CD4-positive, alpha-beta T cell treated with Interleukin-15 for 1 hour (primary cell): ENCODE measurements around the gene PAQR7.
"Not testable (repeated sequence)": the region's sequence is repeated elsewhere in the genome, so short reads cannot be mapped to it uniquely, and the experiment has no call there.

ENCODE experiments used
- DNase-seq: peaks from one replicate; pipeline ENCODE4 v3.0.0-alpha.2; 2020

PAQR7 gene

DNA sequence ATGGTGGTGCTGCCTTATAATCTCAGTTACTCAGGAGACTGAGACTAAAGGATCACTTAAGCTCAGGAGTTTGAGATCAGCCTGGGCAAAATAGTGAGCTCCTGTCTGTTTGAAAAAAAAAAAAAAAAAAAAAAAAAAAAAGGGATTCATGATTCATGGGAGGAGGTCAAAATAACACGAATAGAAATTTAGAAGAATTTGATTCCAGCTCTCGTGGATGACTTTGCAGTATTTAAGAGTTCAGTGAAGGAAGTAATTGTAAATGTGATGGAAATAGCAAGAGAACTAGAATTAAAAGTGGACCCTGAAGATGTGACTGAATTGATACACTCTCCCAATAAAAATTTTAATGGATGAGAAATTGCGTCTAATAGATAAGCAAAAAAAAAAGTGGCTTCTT, 32.0 kb downstream of the PAQR7 start:
- no peak for DNase-seq

DNA sequence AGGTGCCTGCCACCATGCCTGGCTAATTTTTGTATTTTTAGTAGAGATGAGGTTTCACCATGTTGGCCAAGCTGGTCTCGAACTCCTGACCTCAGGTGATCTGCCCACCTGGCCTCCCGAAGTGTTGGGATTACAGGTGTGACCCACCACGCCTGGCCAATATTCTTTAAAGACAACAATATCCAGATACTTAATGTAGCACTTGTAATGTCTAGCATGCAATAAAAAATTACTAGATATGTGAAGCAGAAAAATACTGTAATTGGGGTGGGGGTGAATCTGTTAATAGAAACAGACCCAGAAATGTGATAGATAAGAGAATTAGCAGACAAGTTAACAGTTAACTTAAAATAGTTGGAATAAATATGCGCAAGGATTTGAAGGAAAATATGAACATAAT, 35.7 kb downstream of the PAQR7 start:
- not testable (repeated sequence) for DNase-seq

DNA sequence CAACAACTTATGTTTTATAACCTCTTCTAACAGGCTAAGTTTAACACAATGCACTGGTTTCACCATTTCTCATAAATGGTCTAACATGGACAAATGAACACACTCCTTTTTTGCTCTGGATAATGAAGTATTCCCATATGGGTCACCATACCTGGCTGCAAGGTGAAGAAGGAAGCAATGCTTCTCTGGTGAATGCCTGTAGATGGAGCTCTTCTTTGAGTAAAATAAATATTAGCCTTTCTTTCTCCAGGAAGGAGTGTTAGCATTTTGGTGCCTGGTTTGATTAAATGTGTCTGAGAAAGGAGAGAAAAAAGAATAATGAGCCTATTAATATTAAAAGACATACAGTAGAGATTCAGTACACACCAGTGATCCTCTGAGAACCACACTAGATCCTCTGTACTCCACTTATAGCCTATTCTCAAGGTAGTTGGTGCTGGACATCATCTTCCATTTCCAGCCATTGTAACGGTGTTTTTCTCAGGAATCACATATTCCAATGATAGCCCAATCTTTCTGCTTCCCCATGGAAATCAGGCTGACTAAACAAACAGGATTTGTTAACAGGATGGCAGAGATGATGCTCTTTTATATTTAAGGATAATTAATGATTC, 38.1 kb downstream of the PAQR7 start:
- DNase-seq, result no peak

- DNase-seq, result no peak
Measured at GRCh38 chr1:25836695-25837094, 38.8 kb downstream of the PAQR7 start.

DNA sequence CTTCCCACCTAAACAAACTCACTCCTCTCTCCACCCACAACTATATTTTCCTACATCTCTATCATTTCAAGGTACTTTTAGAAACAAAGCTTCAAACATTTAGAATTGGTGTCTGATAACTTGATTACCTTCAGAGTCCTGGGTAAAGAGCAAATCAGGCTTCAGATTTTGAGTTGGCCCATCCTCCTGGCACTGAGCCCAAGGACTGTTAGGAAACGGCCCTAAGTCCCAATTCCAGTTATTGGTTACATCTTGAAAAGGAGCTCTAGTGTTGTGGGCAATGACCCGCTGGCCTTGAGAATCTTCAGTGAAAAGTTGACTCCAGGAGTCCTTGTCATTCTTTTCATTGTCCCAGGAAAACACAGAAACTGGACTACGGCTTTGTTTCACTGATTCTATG, 40.6 kb downstream of the PAQR7 start:
- no peak for DNase-seq

GRCh38 chr1:25833158-25833557, 42.4 kb downstream of the PAQR7 start:
- no peak for DNase-seq

DNA sequence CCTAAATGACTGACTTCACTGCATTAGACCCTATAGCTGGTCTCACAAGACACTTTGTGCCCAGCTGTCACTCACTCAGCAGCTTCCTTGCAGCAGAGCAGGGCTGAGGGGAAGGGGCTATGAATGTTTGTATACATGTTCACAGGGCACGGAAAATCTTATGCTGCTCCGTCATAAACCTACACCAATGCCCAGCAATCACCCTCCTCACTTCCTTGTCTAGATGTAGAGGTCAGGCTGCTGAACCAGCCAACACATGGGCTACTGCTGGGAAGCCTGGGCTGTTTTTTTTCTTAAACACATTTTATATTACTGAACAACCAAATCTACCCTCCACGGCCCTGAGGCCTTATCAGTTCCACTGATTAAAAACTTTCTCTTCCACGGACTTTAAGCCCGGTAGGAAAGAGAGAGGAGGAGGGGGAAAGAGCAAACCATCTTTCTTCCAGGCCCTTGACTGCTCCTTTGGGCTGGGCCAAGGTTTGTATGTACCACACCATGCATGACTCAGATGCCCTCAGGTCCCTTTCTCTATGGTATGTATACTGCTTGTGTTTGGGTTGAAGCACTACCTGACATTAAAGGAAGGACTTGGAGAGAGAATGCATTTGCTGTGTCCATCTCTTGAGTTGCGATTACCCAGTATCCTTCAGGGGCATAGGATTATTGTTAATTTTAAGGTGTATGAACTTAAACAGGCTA, 43.0 kb downstream of the PAQR7 start:
- DNase-seq, result no peak

GRCh38 chr1:25831569-25832196, 43.8 kb downstream of the PAQR7 start:
- DNase-seq, result no peak

GRCh38 chr1:25829046-25829445, 46.5 kb downstream of the PAQR7 start:
- DNase-seq, result no peak

- no peak for DNase-seq
Measured at GRCh38 chr1:25828491-25828890, 47.0 kb downstream of the PAQR7 start.

- no peak for DNase-seq
Measured at GRCh38 chr1:25826571-25826970, 48.9 kb downstream of the PAQR7 start.

- DNase-seq, result no peak
Measured at GRCh38 chr1:25825605-25826004, 49.9 kb downstream of the PAQR7 start.

- DNase-seq, result no peak
Measured at GRCh38 chr1:25821630-25822091, 53.8 kb downstream of the PAQR7 start.

DNA sequence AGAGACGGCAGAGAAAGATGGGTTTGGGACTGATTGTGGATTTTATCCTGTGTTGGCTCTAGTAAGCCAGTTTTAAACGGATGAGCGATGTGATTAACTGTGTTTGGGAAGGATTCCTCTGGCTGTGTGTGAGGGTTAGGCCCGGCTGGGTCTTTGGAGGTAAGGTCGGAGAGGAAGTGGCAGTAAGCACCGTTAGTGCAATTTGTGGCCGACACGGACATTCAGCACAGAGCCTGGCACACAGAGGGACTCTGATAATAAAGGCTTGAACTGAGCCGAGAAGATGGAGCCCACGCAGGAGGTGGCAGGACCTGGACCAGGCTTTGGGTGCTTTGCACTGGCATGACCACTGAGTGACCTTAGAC, 54.4 kb downstream of the PAQR7 start:
- no peak for DNase-seq

DNA sequence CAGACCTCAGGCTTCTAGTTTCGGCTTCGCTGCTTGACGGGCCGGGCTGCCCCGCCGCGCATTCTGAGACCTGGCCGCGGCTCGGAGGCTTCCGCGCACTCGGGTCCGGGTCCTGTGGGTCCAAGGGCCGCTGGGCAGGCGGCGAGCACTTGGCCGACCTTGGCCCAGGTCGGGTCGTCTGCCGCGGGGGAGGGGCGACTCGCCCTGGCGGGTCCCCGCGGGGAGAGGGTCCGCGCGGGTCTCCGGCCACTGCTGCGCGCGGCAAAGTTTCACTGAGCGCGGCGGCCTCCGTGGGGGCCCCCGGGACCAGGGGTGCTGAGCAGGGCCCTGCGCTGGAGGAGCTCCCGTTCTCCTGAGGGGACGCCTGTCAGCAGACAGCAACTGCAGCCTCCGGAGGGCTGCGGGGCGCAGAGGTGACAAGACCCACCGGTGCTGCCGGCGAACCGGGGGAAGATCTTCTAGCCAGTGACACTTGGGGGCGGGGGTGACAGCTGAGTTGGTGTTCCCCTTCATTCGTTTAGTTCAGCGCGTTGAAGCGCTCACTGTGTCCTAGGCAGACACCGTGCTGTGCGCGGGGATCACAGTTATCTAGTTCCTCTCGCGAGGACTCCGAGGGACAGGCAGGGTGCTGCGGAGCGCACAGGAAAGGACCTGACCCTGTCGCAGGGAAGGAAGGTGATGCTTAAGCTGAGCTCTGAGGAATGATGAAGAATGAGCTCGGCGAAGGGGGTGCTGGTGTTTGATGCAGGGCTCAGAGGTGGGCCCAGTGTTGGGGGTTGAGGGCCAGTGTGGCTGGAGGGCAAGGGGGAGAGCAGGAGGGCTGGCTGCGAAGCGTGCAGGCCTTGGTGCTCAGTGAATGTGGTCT, 55.0 kb downstream of the PAQR7 start:
- DNase-seq, result peak; percentile 78

GRCh38 chr1:25819491-25820246, 55.8 kb downstream of the PAQR7 start, which contains the start of gene MTFR1L:
MTFR1L (plus strand) TSS chr1:25819954; CDS start chr1:25823105, 3,151 bp downstream.
- DNase-seq, result peak; percentile 91

GRCh38 chr1:25818569-25818968, 56.9 kb downstream of the PAQR7 start:
- no peak for DNase-seq

DNA sequence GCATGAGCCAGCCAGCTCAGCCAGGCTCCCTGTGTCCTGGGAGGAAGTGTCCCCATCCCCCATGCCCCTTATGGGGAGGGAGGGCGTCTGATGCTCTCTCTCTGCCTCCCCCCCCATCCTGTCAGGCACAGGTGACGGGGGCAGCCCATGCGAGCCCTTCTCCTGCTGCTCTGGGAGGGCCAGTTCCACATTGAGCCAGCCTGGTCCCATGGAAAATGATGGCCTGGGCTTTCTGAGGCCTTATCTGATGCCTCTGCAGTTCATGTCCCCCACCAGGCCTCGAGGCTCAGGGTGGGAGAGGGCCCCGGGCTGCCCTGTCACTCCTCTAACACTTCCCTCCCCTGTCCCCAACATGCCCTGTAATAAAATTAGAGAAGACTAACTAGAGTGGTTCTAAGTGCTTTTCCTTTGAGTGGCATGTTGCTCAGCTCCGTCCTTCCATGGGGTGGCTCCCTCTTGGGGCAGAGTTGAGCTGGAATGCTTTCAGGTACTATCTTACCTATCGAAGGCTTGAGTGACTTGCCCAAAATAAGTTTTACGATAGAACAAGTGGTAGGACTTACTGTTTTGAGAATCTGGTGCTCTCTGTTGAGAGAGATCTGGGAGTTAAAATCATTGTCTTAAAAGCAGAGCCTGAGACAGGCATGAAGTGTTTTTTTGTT, 57.5 kb downstream of the PAQR7 start:
- DNase-seq, result no peak

- no peak for DNase-seq
Measured at GRCh38 chr1:25816112-25816718, 59.3 kb downstream of the PAQR7 start.

GRCh38 chr1:25815208-25816111, 60.0 kb downstream of the PAQR7 start:
- DNase-seq, result no peak
